Measurements from ENCODE around the gene MAP2K4.

The MAP2K4 gene

DNA sequence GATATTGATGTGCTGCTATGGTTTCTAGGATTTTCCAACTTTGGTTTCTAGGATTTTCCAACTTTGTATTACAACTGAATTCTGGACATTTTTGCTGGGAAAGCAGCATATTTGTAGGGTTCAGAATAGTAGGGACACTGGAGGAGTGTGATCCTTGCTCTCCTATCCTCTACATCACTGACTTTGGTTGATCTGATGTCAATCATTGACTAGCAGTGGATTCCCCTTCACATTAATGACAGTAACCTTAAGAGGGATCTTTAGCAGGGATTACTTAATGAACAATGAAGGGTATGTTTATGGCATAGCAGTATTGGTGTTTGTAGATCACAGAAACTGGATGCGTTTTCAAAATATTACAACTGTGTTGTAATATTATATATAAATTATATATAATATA is 67.4 kb downstream of the MAP2K4 start:
- no peak for DNase-seq (ENCODE audit: low read depth, low spot score)

GRCh38 chr17:12089809-12090384 is 69.2 kb downstream of the MAP2K4 start:
- DNase-seq (ENCODE audit: low read depth, low spot score), result no peak

- DNase-seq (ENCODE audit: low read depth, low spot score), result no peak
These were observed 73.7 kb downstream of the MAP2K4 start for GRCh38 chr17:12094336-12094735.

- no peak for DNase-seq (ENCODE audit: low read depth, low spot score)
These were observed 74.8 kb downstream of the MAP2K4 start for GRCh38 chr17:12095522-12095921.

GRCh38 chr17:12097326-12097725 is 76.6 kb downstream of the MAP2K4 start:
- DNase-seq (ENCODE audit: low read depth, low spot score), result no peak

GRCh38 chr17:12098568-12098967 is 77.9 kb downstream of the MAP2K4 start:
- DNase-seq (ENCODE audit: low read depth, low spot score), result no peak

DNA sequence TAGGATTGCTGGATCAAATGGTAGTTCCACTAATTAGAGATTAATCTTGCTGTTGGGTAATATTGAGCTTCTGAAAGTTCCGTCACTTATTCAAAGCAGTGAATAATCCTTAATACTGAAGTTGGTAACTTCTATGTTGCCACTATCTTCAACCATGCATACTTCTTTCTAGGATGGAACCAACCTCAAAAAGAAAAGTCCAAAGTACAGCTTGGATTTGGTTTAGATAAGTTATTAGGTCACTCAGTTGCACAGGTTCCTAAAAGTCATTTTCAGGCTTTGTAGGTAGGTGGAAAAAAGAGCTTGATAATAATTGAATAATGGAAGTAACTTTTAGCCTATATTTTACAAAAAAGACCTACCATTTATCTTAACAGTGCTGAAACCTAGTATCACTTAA is 78.7 kb downstream of the MAP2K4 start:
- DNase-seq (ENCODE audit: low read depth, low spot score), result no peak

- DNase-seq (ENCODE audit: low read depth, low spot score), result no peak
These were observed 84.2 kb downstream of the MAP2K4 start for GRCh38 chr17:12104831-12105230.

GRCh38 chr17:12107905-12108304 is 87.2 kb downstream of the MAP2K4 start:
- DNase-seq (ENCODE audit: low read depth, low spot score), result no peak

GRCh38 chr17:12110906-12111305 is 90.2 kb downstream of the MAP2K4 start:
- DNase-seq (ENCODE audit: low read depth, low spot score), result no peak

- DNase-seq (ENCODE audit: low read depth, low spot score), result no peak
These were observed 92.5 kb downstream of the MAP2K4 start for GRCh38 chr17:12113156-12113555.

- DNase-seq (ENCODE audit: low read depth, low spot score), result no peak
These were observed 94.2 kb downstream of the MAP2K4 start for GRCh38 chr17:12114686-12115418.

GRCh38 chr17:12116143-12116542 is 95.5 kb downstream of the MAP2K4 start:
- DNase-seq (ENCODE audit: low read depth, low spot score), result no peak

GRCh38 chr17:12118617-12119016 is 97.9 kb downstream of the MAP2K4 start:
- no peak for DNase-seq (ENCODE audit: low read depth, low spot score)

GRCh38 chr17:12122075-12122474 is 101.4 kb downstream of the MAP2K4 start:
- DNase-seq (ENCODE audit: low read depth, low spot score), result no peak

- DNase-seq (ENCODE audit: low read depth, low spot score), result no peak
These were observed 106.5 kb downstream of the MAP2K4 start for GRCh38 chr17:12127177-12127576.

GRCh38 chr17:12127667-12128066 is 107.0 kb downstream of the MAP2K4 start:
- no peak for DNase-seq (ENCODE audit: low read depth, low spot score)

DNA sequence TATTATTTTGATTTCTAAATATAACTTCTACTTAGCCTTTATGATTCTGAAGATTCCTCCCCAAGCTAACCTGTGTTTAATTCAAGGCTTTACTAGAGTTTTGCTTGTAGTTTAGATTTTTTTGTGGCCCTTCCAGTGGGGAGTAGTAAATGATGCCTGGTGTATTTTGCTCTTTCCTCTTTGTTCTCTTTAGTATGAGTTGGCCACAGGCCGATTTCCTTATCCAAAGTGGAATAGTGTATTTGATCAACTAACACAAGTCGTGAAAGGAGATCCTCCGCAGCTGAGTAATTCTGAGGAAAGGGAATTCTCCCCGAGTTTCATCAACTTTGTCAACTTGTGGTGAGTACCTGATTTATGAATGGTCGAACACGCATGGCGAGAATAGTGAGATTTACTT is 108.3 kb downstream of the MAP2K4 start:
- DNase-seq (ENCODE audit: low read depth, low spot score), result no peak

DNA sequence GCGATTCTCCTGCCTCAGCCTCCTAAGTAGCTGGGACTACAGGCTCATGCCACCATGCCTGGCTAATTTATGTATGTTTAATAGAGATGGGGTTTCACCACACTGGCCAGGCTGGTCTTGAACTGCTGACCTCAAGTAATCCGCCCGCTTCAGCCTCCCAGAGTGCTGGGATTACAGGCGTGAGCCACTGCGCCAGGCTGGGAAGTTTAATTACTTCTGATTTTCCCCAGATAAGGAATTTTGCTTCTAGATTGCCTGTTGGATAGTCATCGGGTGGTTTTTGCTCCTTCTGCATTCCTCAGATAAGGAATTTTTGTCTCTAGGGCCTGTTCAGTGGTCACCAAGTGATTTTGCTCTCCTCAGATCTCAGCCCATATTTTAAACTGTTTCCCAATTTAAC is 112.5 kb downstream of the MAP2K4 start:
- DNase-seq (ENCODE audit: low read depth, low spot score), result no peak

DNA sequence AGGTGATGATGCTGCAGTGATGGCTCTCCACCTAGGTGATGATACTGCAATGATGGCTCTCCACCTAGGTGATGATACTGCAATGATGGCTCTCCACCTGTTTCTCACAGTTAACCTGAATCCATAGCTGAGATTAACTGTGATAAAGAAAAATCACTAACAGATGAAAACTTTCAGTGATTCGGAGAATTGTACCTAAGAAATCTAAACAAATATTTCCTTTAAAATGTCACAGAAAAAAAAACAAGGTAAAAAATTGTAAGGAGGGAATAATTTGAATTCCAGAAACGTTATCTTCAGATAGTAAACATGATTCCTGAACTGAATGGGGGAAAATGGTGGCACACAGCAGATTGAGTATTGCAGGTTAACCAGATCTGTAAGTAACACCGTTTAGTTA is 113.4 kb downstream of the MAP2K4 start:
- no peak for DNase-seq (ENCODE audit: low read depth, low spot score)

- DNase-seq (ENCODE audit: low read depth, low spot score), result no peak
These were observed 113.9 kb downstream of the MAP2K4 start for GRCh38 chr17:12134587-12134986.

DNA sequence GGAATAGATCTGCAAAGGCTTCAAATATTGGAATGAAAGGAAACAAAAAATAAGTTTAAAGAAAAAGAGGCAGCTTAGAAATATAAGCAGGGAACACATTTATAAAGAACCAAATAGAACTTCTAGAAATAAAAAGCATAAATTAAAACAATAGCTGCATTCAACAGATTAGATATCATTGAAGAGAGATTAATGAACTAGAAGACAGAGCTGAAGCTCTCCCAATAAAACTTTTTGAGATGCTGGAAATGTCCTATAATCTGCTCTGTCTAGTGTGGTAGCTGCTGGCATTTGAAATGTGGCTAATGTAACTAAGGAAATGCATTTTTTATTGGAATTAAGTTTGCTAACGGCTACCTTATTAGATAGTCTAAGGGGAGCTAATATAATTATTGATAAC is 115.6 kb downstream of the MAP2K4 start:
- DNase-seq (ENCODE audit: low read depth, low spot score), result no peak

DNA sequence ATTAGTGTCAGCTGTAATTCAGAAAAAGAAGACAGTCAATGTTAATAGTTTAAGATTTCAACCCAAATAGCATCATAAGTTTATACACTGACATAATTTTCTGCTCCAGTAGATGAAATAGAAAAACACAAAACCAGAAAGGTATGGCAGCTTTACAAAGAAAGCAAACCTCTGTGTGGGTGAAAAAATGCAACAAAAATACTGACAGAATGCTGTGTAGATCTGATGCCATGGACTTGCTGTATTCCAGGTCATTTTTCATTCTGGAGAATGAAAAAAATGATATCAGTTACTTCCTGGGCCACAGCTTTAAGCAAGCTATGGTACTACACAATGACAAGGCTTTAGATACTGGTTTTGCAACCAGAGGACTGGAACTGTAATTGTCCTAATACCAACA is 116.0 kb downstream of the MAP2K4 start:
- DNase-seq (ENCODE audit: low read depth, low spot score), result no peak

GRCh38 chr17:12137859-12138258 is 117.2 kb downstream of the MAP2K4 start:
- DNase-seq (ENCODE audit: low read depth, low spot score), result no peak

Data from brain pericyte (primary cell).